ENCODE measurements around the gene AKAIN1. TPM values are rescaled to one million over a fixed set of nuclear protein-coding genes. Genes with fewer than 3 reads are reported as not detected.

The AKAIN1 gene
- total RNA-seq, 1 experiment from 2014 or later = not detected

DNA sequence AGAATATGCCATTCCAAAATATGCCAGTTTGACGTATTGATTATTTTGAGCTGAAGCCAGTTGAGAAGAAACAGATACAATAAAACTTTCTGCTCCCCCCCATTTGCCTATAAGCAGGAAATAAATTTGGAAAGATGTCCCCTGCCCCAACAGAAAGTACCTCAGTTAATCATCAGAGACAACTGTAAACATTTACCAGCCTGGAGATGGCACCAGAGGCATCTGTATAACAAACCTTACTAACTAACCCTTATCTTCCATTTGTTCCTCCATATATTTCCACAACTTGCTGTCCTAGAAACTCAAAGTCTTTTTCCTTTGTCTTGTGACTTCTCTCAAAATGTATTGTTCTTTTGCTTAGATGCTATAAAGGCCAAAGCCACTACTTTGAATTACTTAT, 93.8 kb downstream of the AKAIN1 start:
- DNase-seq (ENCODE audit: extremely low read depth, low read depth) = no peak

DNA sequence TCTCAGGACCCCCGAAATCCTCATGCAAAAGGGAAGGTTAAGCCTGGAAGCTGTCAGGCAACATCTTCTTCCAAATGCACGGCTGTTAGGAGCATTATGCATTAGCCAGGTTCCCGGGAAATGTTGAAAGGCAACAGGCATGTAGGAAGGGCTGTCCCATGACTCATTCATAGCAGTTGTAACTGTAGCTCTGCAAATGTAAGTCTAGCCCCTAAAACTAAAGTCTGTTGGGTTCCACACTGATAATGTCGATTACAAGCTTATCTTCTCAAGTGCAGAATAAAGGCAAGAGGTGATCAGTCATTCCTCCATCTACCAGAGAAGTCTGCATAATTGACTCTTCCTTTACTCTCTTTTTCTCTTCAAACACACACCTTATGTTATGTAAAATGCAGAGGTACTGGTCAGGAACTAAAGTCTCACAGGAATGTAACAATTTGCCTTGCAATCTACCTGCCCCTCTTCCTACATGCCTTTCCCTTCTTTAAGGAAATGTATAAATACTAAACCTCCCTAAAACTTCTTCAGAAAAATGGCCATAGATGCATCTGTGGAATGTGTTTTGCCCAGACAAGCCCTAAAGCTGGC, 99.8 kb downstream of the AKAIN1 start:
- no peak for DNase-seq (ENCODE audit: extremely low read depth, low read depth)

DNA sequence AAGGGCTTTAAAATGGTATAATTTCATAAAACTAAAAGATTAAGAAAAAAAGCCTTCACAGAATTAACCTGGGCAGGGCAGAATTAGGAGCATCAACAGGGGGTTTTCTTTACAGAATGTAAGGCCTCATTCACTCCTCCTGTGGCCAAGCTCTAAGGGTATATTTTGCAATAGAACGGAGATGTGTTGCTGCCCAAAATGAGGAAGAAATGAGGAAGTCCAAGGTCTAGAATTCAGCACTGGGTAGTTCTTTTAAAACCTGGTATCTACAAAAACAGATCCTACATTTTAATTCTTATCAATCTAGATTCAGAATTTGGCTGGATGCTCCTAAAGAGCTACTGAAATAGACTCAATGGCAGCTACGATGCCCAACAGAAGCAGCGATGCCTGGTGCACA, 101.8 kb downstream of the AKAIN1 start:
- DNase-seq (ENCODE audit: extremely low read depth, low read depth) = no peak

DNA sequence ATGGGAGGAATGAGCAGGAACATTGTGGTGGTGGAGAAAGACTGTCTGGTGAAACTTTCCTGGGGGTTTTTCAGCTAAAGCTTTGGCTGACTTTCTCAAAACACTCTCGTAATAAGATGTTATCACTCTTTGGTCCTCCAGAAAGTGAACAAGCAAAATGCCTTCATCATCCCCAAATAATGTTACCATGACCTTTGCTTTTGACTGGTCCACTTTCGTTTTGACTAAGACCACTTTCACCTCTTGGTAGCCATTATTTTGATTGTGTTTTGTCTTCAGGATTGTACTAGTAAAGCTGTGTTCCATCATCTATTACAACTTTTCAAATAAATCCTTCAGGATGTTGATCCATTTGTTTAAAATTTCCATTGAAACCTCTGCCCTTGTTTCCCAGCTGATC, 103.2 kb downstream of the AKAIN1 start:
- DNase-seq (ENCODE audit: extremely low read depth, low read depth) = no peak

Other genes with a start within 250 kb of the AKAIN1 start
- 17.3 and 19.3 TPM in 2 replicates for gene ZBTB14, start 98.5 kb upstream of the AKAIN1 start, total RNA-seq (2014; rRNA removed; shearing (Covaris generic))

Measured in NCI-H460 (cell line).